ENCODE measurements around the gene DLGAP1. TPM values are rescaled to one million over a fixed set of nuclear protein-coding genes. Genes with fewer than 3 reads are reported as not detected.

DLGAP1 gene
- total and polyA plus RNA-seq, 3 donors from 2014 or later, result 18.6 to 93.8 (median 69.1) TPM

- H3K4me3 ChIP-seq, result no peak overlapping the region
- H3K4me1 ChIP-seq, result peaks cover 20% of the 10 kb centered on the region
- H3K27ac ChIP-seq, result no peak overlapping the region
- no peak for DNase-seq
- 96% methylated on average over 5 of the region's 5 CpGs for WGBS, 2 donors
- no peaks in the 10 kb centered on the region for H3K9me3 ChIP-seq
- no peaks in the 10 kb centered on the region for H3K27me3 ChIP-seq
- intact Hi-C loops (cut with DNase I; ENCODE audit: low total_unique reads), result loop anchor here (5.0 kb wide), 1 partner anchor 384 kb away; no protein-coding TSS in a partner anchor
- no peaks in the 10 kb centered on the region for H3K36me3 ChIP-seq (ENCODE audit: low read depth, missing control alignments)
- TF ChIP-seq CTCF (IDR thresholded peaks at IDR 0.05) (peak in 1 of 3 experiments; percentile 15), POLR2A (IDR thresholded peaks at IDR 0.05) (no peak)
Measured at GRCh38 chr18:3666526-3667254, 788.4 kb downstream of the DLGAP1 start.

DNA sequence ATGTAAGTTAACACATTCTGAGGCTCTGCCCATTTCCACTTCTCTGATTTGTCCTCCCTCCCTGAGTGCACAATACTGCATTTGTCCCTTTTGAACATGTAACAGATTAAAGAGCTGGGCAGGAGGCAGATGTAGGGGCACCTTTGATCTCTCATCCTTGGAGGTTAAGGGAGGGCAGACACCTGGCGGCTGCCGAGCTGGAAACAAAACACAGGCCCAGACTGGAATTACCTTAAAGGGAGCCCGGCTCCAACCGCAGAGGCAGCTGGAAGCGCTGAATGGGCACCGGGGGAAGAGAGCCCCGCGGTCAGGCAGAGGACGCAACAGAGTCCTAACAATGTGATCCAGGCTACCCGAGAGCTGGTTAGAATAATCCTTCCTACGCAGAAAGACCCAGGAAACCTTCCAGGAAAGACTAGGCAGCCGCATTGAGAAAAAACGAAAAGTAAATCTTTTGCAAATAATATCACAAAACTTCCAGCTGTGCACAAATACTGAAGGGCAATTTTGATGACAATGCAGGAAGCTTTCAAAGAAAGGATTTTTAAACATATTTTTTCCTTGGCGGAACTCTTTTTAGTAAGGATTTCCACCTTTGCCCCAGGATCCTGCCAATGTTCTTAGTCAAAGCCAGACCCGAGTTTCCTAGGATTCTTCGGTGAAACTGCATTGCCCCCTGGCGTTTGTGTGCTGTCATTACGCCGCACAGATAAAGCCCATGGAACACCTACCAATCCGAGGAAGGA is 789.2 kb downstream of the DLGAP1 start:
- WGBS, 2 donors, result 3 to 6% methylated on average over 20 of the region's 20 CpGs
- TF ChIP-seq CTCF (IDR thresholded peaks at IDR 0.05), result peak; percentile 95 to 98 (median 97)
- TF ChIP-seq POLR2A (IDR thresholded peaks at IDR 0.05), result no peak

GRCh38 chr18:3665204-3665603 is 789.9 kb downstream of the DLGAP1 start:
- DNase-seq, result no peak
- TF ChIP-seq POLR2A (IDR thresholded peaks at IDR 0.05), result no peak
- TF ChIP-seq CTCF (IDR thresholded peaks at IDR 0.05), result no peak
- Histone ChIP-seq H3K36me3 (ENCODE audit: low read depth, missing control alignments) (no peaks in the 10 kb centered on the region), H3K9me3 (no peaks in the 10 kb centered on the region), H3K4me3 (no peak overlapping the region), H3K4me1 (peaks cover 15% of the 10 kb centered on the region), H3K27me3 (no peaks in the 10 kb centered on the region), H3K27ac (peak overlapping the region in 1 of 2 donors; percentile 47)
- WGBS, 2 donors, result 57 to 59% methylated on average over 3 of the region's 3 CpGs
- intact Hi-C loops (cut with DNase I; ENCODE audit: low total_unique reads), result loop anchor here (5.0 kb wide), 1 partner anchor 383 kb away; no protein-coding TSS in a partner anchor

More for the DNA sequence above, 789.2 kb downstream of the DLGAP1 start:
- no peaks in the 10 kb centered on the region for H3K27me3 ChIP-seq
- no peaks in the 10 kb centered on the region for H3K36me3 ChIP-seq (ENCODE audit: low read depth, missing control alignments)
- no peaks in the 10 kb centered on the region for H3K9me3 ChIP-seq
- peak overlapping the region in 1 of 2 donors; percentile 42 for H3K4me3 ChIP-seq
- intact Hi-C loops (cut with DNase I; ENCODE audit: low total_unique reads), result loop anchor here (5.0 kb wide), 1 partner anchor 384 kb away; no protein-coding TSS in a partner anchor
- H3K27ac ChIP-seq, result peak overlapping the region; percentile 38 to 47
- H3K4me1 ChIP-seq, result peaks cover 20% of the 10 kb centered on the region
- peak; percentile 90 for DNase-seq

DNA sequence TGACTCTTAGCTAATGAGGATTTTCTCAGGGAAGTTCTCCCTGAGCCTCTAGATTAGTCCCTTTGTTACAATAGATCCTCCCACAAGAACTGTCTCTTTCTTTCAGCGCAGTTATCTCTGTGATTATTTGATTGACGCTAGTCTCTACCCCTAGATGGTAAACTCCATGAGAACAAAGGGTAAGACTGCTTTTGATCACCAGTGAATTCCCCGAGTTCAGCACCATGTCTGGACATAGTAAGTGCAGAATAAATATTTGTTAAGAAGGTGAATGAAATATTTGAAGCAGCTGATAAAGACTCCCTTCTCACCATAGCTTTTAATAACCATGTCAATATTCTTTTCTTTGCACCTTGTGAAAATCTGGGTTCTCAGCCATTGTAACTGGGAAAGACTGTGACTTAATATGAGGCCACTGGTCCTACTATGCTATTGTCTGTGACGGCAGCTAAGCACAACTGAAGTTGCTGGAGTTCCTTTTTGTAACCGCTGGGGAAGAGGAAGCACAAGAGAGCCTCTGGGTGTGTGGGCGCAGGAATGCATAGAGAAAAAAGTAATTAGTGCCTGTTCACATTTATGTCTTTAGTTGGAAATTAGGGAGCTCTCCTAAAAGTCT is 790.4 kb downstream of the DLGAP1 start:
- peaks cover 15% of the 10 kb centered on the region for H3K4me1 ChIP-seq
- no peaks in the 10 kb centered on the region for H3K27me3 ChIP-seq
- no peak overlapping the region for H3K4me3 ChIP-seq
- 45 to 62% methylated on average over 6 of the region's 6 CpGs for WGBS, 2 donors
- no peak for TF ChIP-seq POLR2A (IDR thresholded peaks at IDR 0.05)
- TF ChIP-seq CTCF (IDR thresholded peaks at IDR 0.05), result no peak
- H3K36me3 ChIP-seq (ENCODE audit: low read depth, missing control alignments), result no peaks in the 10 kb centered on the region
- intact Hi-C loops (cut with DNase I; ENCODE audit: low total_unique reads), result loop anchor here (5.0 kb wide), 1 partner anchor 382 kb away; no protein-coding TSS in a partner anchor
- peak overlapping the region in 1 of 2 donors; percentile 47 for H3K27ac ChIP-seq
- H3K9me3 ChIP-seq, result no peaks in the 10 kb centered on the region
- peak; percentile 21 for DNase-seq

All from testis (tissue), 3 donors.